Suprapubic skin (tissue), 4 donors: Measurements from ENCODE around the gene LUM. TPM values are rescaled to one million over a fixed set of nuclear protein-coding genes. Genes with fewer than 3 reads are reported as not detected.
A peak's percentile ranks its signal among the peaks of the same experiment; 100 is the strongest.

Experiments
- DNase-seq, 2 donors: peaks; one replicate each; pipeline ENCODE4 v3.0.0-alpha.2; 2019; ENCODE audit warnings: low spot score in 2 of 2
- H3K27ac ChIP-seq: fragments of 200-600 bp; sonication (generic); one replicate; pipeline ENCODE4 v1.5.1; 2019
- H3K27me3 ChIP-seq: fragments of 200-600 bp; sonication (generic); one replicate; pipeline ENCODE4 v1.5.1; 2019
- H3K36me3 ChIP-seq: fragments of 200-600 bp; sonication (generic); one replicate; pipeline ENCODE4 v1.5.1; 2019
- H3K4me1 ChIP-seq: fragments of 200-600 bp; sonication (generic); one replicate; pipeline ENCODE4 v1.5.1; 2019
- H3K4me3 ChIP-seq: fragments of 200-600 bp; sonication (generic); one replicate; pipeline ENCODE4 v1.5.1; 2019; ENCODE audit warnings: mild to moderate bottlenecking
- H3K9me3 ChIP-seq: fragments of 200-600 bp; sonication (generic); one replicate; pipeline ENCODE4 v1.5.1; 2019
- CTCF ChIP-seq, 2 donors: fragments of 200-600 bp in 1 of 2; fragments of 450-650 bp in 1 of 2; sonication (generic) in 1 of 2; IDR thresholded peaks; one replicate each; pipeline ENCODE4 v1.5.1; 2016 to 2019; ENCODE audit warnings: antibody characterized with exemption in 2 of 2, mild to moderate bottlenecking in 1 of 2, moderate library complexity in 1 of 2
- EP300 ChIP-seq: sonication (generic); formaldehyde crosslinking; IDR thresholded peaks from one replicate; pipeline ENCODE4 v1.6.1; 2017; ENCODE audit warnings: antibody characterized with exemption
- POLR2A ChIP-seq, 2 donors: fragments of 450-650 bp; IDR thresholded peaks; one replicate each; pipeline ENCODE4 v1.6.1; 2017; ENCODE audit warnings: antibody characterized with exemption in 2 of 2, mild to moderate bottlenecking in 2 of 2, moderate library complexity in 2 of 2
- POLR2AphosphoS5 ChIP-seq, 3 donors: sonication (generic); formaldehyde crosslinking; IDR thresholded peaks; one replicate each; pipeline ENCODE4 v1.6.1; 2017; ENCODE audit warnings: antibody characterized with exemption in 3 of 3
- WGBS: methylation state at CpG from one replicate; pipeline ENCODE4 v1.1.5; 2018; 5-methylcytosine and 5-hydroxymethylcytosine counted together
- total RNA-seq, 4 donors: library from RNA; depleted of rRNA; stranded (reverse); fragments of >200 nt; gene quantifications; one replicate each; pipeline ENCODE4 v1.1.0, GENCODE V29; 2016

Gene LUM
- total RNA-seq, 4 donors from 2014 or later: 7.5 to 26.0 (median 14.1) TPM

GRCh38 chr12:91143206-91143605 is 31.9 kb upstream of the LUM start:
- Histone ChIP-seq H3K4me3 (no peak overlapping the region), H3K27ac (no peak overlapping the region), H3K36me3 (no peaks in the 10 kb centered on the region), H3K27me3 (no peaks in the 10 kb centered on the region), H3K4me1 (peaks cover 11% of the 10 kb centered on the region), H3K9me3 (no peaks in the 10 kb centered on the region)
- WGBS: 73% methylated on average over 3 of the region's 3 CpGs
- TF ChIP-seq POLR2AphosphoS5 (IDR thresholded peaks at IDR 0.05) (no peak), CTCF (IDR thresholded peaks at IDR 0.05) (no peak), EP300 (no peak), POLR2A (IDR thresholded peaks at IDR 0.05) (no peak)
- no peak for DNase-seq

- no peaks in the 10 kb centered on the region for H3K9me3 ChIP-seq
- 40% methylated on average over 3 of the region's 3 CpGs for whole genome bisulfite sequencing
- H3K27me3 ChIP-seq: no peaks in the 10 kb centered on the region
- TF ChIP-seq POLR2A (IDR thresholded peaks at IDR 0.05) (no peak), EP300 (no peak), POLR2AphosphoS5 (IDR thresholded peaks at IDR 0.05) (no peak), CTCF (IDR thresholded peaks at IDR 0.05) (no peak)
- no peak overlapping the region for H3K27ac ChIP-seq
- no peak overlapping the region for H3K4me3 ChIP-seq
- H3K36me3 ChIP-seq: no peaks in the 10 kb centered on the region
- no peak for DNase-seq
- H3K4me1 ChIP-seq: peaks cover 16% of the 10 kb centered on the region
Measured at GRCh38 chr12:91142221-91142631, 30.9 kb upstream of the LUM start.

DNA sequence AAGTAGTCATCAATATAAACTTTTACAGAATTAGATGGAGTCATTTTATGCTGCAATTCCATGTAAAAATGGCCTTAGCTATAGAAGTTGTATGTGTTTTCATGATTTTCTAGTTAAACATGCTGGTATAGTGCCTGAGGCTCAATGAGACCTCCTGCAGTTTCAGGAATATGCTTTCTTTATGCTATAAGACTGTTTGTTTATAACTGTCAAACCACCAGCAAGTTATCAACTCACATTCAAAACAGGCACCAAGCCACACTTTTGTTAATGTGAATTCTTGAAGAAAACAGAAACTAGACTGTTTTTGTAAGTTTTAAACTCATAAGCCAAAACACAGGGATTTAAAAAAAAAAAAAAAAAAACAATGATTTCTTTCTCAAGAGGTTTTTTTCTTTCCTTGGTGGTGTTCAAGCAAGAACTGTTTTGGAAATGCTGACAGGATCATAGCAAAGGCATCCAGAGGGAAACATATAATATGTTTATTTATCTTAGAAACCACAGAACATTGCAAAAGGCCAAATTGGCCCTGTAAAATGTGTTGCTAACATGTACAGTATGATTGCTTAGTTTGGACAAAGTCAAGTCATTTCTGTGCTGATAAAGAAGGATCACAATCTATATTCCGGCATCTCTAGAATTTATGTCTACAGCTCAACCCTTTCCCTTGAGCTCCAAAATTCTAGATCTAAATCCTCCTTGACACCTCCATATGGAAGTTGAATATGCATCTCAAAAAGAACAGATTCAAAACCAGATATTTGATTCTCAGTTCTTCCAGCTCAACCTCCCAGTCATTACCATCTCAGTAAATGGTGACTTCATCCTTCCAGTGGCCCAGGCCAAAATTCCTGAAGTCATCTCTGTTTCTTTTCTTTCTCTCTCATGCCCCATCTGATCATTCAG is 29.0 kb upstream of the LUM start:
- Histone ChIP-seq H3K27ac (peak overlapping the region; percentile 50), H3K4me1 (peaks cover 16% of the 10 kb centered on the region), H3K36me3 (no peaks in the 10 kb centered on the region), H3K27me3 (no peaks in the 10 kb centered on the region), H3K4me3 (no peak overlapping the region), H3K9me3 (no peaks in the 10 kb centered on the region)
- no peak for TF ChIP-seq EP300
- TF ChIP-seq POLR2AphosphoS5 (IDR thresholded peaks at IDR 0.05): no peak
- TF ChIP-seq POLR2A (IDR thresholded peaks at IDR 0.05): no peak
- TF ChIP-seq CTCF (IDR thresholded peaks at IDR 0.05): no peak
- WGBS: 59% methylated on average over 1 of the region's 1 CpG
- DNase-seq: no peak

DNA sequence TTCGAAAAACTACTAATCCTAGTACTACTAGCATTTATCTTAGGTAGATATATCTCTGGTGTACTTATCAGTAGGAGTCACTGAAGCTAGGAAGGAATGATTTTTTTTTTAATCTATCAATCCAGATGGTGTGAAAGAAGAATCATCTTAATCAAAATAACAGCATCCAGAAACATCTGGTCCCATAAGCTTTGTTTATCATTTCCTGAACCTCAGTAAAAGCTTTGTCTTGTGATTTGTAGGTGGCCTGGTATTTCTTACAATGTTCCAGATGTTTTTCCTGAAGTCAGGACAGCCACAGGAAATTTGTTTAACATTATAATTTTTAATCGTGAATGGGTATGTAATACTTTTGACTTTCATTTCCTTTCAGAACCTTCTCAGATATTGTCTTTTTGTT is 28.0 kb upstream of the LUM start:
- DNase-seq: no peak
- Histone ChIP-seq H3K4me1 (peaks cover 16% of the 10 kb centered on the region), H3K27ac (peak overlapping the region; percentile 50), H3K36me3 (no peaks in the 10 kb centered on the region), H3K9me3 (no peaks in the 10 kb centered on the region), H3K27me3 (no peaks in the 10 kb centered on the region), H3K4me3 (no peak overlapping the region)
- TF ChIP-seq POLR2A (IDR thresholded peaks at IDR 0.05) (no peak), EP300 (no peak), POLR2AphosphoS5 (IDR thresholded peaks at IDR 0.05) (no peak), CTCF (IDR thresholded peaks at IDR 0.05) (no peak)
- 45% methylated on average over 2 of the region's 2 CpGs for WGBS

DNA sequence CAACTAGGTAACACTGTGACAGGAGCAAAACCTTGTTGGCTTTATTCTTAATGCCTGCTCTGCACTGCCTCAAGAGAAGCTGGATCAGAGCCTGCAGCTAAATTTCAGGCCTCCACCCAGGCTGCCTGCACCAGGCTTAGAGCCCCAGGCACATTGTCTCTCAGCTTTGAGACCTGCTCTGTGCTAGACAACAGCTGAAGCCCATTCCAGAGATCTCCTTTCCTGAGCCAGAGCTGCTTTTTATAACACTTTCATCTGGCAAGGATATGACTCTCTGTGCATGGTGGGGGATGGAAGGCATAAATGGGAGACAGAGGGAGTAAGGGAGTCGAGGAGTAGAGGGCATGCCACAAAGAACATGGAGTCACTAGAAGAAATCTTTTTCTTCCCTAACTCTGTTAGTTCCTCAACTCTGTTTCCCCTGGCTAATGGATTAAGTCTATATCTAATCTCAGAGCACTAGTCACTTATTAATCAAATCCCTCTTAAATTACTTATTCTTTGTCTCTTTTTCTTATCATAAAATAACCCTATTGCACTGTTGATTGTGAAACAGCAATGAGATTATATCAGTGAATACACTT is 27.1 kb upstream of the LUM start:
- 12% methylated on average over 1 of the region's 1 CpG for WGBS
- no peak overlapping the region for H3K4me3 ChIP-seq
- no peak for DNase-seq
- H3K9me3 ChIP-seq: no peaks in the 10 kb centered on the region
- no peak overlapping the region for H3K27ac ChIP-seq
- H3K4me1 ChIP-seq: peaks cover 16% of the 10 kb centered on the region
- no peak for TF ChIP-seq POLR2AphosphoS5 (IDR thresholded peaks at IDR 0.05)
- no peak for TF ChIP-seq EP300
- no peak for TF ChIP-seq CTCF (IDR thresholded peaks at IDR 0.05)
- no peak for TF ChIP-seq POLR2A (IDR thresholded peaks at IDR 0.05)
- no peaks in the 10 kb centered on the region for H3K36me3 ChIP-seq
- no peaks in the 10 kb centered on the region for H3K27me3 ChIP-seq
